Tibial artery (tissue), 4 donors: Measurements from ENCODE around the gene ANKRD9.

Source experiments
- DNase-seq, 2 donors: peaks; one replicate each; pipeline ENCODE4 v3.0.0-alpha.2; 2019
- H3K27ac ChIP-seq, 2 donors: fragments of 200-600 bp; sonication (generic) in 1 of 2; 1 replicate in 1 of 2; 2 replicates in 1 of 2; pipeline ENCODE4 v1.5.1; 2018 to 2019; ENCODE audit warnings: mild to moderate bottlenecking in 1 of 2
- H3K27me3 ChIP-seq, 2 donors: fragments of 200-600 bp; sonication (generic) in 1 of 2; one replicate each; pipeline versions ENCODE4 v1.5.1 to v1.6.0; 2016 to 2019
- H3K36me3 ChIP-seq, 3 donors: fragments of 200-600 bp; sonication (generic) in 2 of 3; one replicate each; pipeline ENCODE4 v1.5.1; 2016 to 2019; ENCODE audit warnings: mild to moderate bottlenecking in 2 of 3
- H3K4me1 ChIP-seq, 4 donors: fragments of 200-600 bp; sonication (generic) in 2 of 4; 1 replicate in 3 of 4; 2 replicates in 1 of 4; pipeline ENCODE4 v1.5.1; 2016 to 2019
- H3K4me3 ChIP-seq, 2 donors: fragments of 200-600 bp; sonication (generic) in 1 of 2; 1 replicate in 1 of 2; 2 replicates in 1 of 2; pipeline ENCODE4 v1.5.1; 2018 to 2019; ENCODE audit warnings: mild to moderate bottlenecking in 2 of 2
- H3K9me3 ChIP-seq, 3 donors: fragments of 200-600 bp; sonication (generic) in 1 of 3; one replicate each; pipeline ENCODE4 v1.5.1; 2016 to 2019
- CTCF ChIP-seq, 2 experiments: fragments of 200-600 bp in 1 of 2; fragments of 450-650 bp in 1 of 2; IDR thresholded peaks; one replicate each; pipeline ENCODE4 v1.5.1; 2017 to 2019; ENCODE audit warnings: antibody characterized with exemption in 2 of 2, mild to moderate bottlenecking in 1 of 2, moderate library complexity in 1 of 2
- intact Hi-C: fragments of 100-400 bp; cut with DNase I; formaldehyde crosslinking; loops from one replicate; pipeline ENCODE4 v1.15.0; 2023; ENCODE audit warnings: low total_unique reads

Gene ANKRD9

GRCh38 chr14:102540315-102541028 is 30.9 kb upstream of the ANKRD9 start:
- intact Hi-C loops = no loop called here
- H3K36me3 ChIP-seq = no peaks in the 10 kb centered on the region
- H3K27me3 ChIP-seq = peaks cover 0 to 66% of the 10 kb centered on the region in 2 donors
- TF ChIP-seq CTCF (IDR thresholded peaks at IDR 0.05) = no peak
- H3K4me1 ChIP-seq = peaks cover 0 to 20% (median 0%) of the 10 kb centered on the region in 4 donors
- no peak overlapping the region for H3K27ac ChIP-seq
- no peaks in the 10 kb centered on the region for H3K9me3 ChIP-seq
- H3K4me3 ChIP-seq = no peak overlapping the region
- DNase-seq = no peak

- TF ChIP-seq CTCF (IDR thresholded peaks at IDR 0.05) = no peak
- H3K36me3 ChIP-seq = no peaks in the 10 kb centered on the region
- peaks cover 0 to 14% (median 0%) of the 10 kb centered on the region in 4 donors for H3K4me1 ChIP-seq
- DNase-seq = no peak
- H3K4me3 ChIP-seq = no peak overlapping the region
- no peak overlapping the region for H3K27ac ChIP-seq
- no peaks in the 10 kb centered on the region for H3K9me3 ChIP-seq
- intact Hi-C loops = no loop called here
- peaks cover 0 to 59% of the 10 kb centered on the region in 2 donors for H3K27me3 ChIP-seq
Observed at GRCh38 chr14:102539544-102540314, 30.2 kb upstream of the ANKRD9 start.

GRCh38 chr14:102538602-102539543 is 29.3 kb upstream of the ANKRD9 start:
- no peak for TF ChIP-seq CTCF (IDR thresholded peaks at IDR 0.05)
- no peaks in the 10 kb centered on the region for H3K36me3 ChIP-seq
- peaks cover 0 to 6% (median 0%) of the 10 kb centered on the region in 4 donors for H3K4me1 ChIP-seq
- H3K27ac ChIP-seq = no peak overlapping the region
- DNase-seq = no peak
- H3K9me3 ChIP-seq = no peaks in the 10 kb centered on the region
- peaks cover 0 to 50% of the 10 kb centered on the region in 2 donors for H3K27me3 ChIP-seq
- intact Hi-C loops = no loop called here
- H3K4me3 ChIP-seq = no peak overlapping the region

GRCh38 chr14:102537981-102538601 is 28.5 kb upstream of the ANKRD9 start:
- H3K27ac ChIP-seq = no peak overlapping the region
- H3K4me1 ChIP-seq = peaks cover 0 to 6% (median 0%) of the 10 kb centered on the region in 4 donors
- H3K4me3 ChIP-seq = no peak overlapping the region
- intact Hi-C loops = no loop called here
- H3K36me3 ChIP-seq = no peaks in the 10 kb centered on the region
- H3K9me3 ChIP-seq = no peaks in the 10 kb centered on the region
- TF ChIP-seq CTCF (IDR thresholded peaks at IDR 0.05) = no peak
- H3K27me3 ChIP-seq = peaks cover 0 to 42% of the 10 kb centered on the region in 2 donors
- DNase-seq = no peak

- intact Hi-C loops = no loop called here
- H3K27ac ChIP-seq = no peak overlapping the region
Observed at GRCh38 chr14:102532204-102532658, 22.7 kb upstream of the ANKRD9 start.

More at GRCh38 chr14:102532204-102532658, 22.7 kb upstream of the ANKRD9 start:
- Histone ChIP-seq H3K9me3 (no peaks in the 10 kb centered on the region), H3K27me3 (no peaks in the 10 kb centered on the region), H3K4me1 (no peaks in the 10 kb centered on the region), H3K4me3 (no peak overlapping the region), H3K36me3 (no peaks in the 10 kb centered on the region)
- no peak for TF ChIP-seq CTCF (IDR thresholded peaks at IDR 0.05)
- DNase-seq = no peak
